ENCODE measurements around the gene MYH9. TPM values are rescaled to one million over a fixed set of nuclear protein-coding genes. Genes with fewer than 3 reads are reported as not detected.
A peak's percentile ranks its signal among the peaks of the same experiment; 100 is the strongest.

The MYH9 gene
- total RNA-seq, 4 donors from 2014 or later = 284 to 323 (median 294) TPM

- 70% methylated on average over 12 of the region's 12 CpGs for WGBS
- DNase-seq (ENCODE audit: low spot score in 2 of 2) = no peak
- Histone ChIP-seq H3K4me1 (peaks cover 38% of the 10 kb centered on the region), H3K36me3 (peaks cover 8% of the 10 kb centered on the region), H3K27ac (peak overlapping the region; percentile 84), H3K4me3 (peak overlapping the region; percentile 60), H3K27me3 (no peaks in the 10 kb centered on the region), H3K9me3 (no peaks in the 10 kb centered on the region)
- no peak for TF ChIP-seq POLR2AphosphoS5 (IDR thresholded peaks at IDR 0.05)
- TF ChIP-seq CTCF (IDR thresholded peaks at IDR 0.05) = no peak
- TF ChIP-seq POLR2A (IDR thresholded peaks at IDR 0.05) = no peak
- no peak for TF ChIP-seq EP300 (IDR thresholded peaks at IDR 0.05)
Observed at GRCh38 chr22:36237462-36238372, 150.1 kb downstream of the MYH9 start.

- DNase-seq (ENCODE audit: low spot score in 2 of 2) = no peak
- peaks cover 38% of the 10 kb centered on the region for H3K4me1 ChIP-seq
- 84% methylated on average over 14 of the region's 14 CpGs for WGBS
- H3K27ac ChIP-seq = no peak overlapping the region
- no peaks in the 10 kb centered on the region for H3K27me3 ChIP-seq
- peaks cover 17% of the 10 kb centered on the region for H3K36me3 ChIP-seq
- peak overlapping the region; percentile 60 for H3K4me3 ChIP-seq
- TF ChIP-seq POLR2A (IDR thresholded peaks at IDR 0.05) (no peak), CTCF (IDR thresholded peaks at IDR 0.05) (no peak)
- H3K9me3 ChIP-seq = no peaks in the 10 kb centered on the region
Observed at GRCh38 chr22:36236388-36237319, 151.1 kb downstream of the MYH9 start.

DNA sequence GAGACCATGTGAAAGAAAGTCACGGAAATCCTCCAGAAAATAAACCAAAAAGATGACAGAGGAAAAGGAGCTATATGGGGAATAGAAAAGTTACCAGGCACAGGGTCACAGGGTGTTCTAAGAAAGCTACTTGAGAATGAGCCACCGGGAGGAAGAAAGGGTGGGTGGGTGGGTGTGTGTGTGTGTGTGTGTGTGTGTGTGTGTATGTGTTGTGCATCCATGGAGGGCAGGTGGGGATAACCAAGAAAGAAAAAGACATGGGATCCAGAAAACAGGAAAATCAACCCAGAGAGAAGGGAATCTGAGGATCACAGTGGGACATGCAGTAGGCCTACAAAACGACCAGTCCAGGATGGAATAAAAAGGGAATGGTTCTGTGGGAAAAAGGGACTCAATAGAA is 152.2 kb downstream of the MYH9 start:
- H3K36me3 ChIP-seq = peaks cover 27% of the 10 kb centered on the region
- no peaks in the 10 kb centered on the region for H3K27me3 ChIP-seq
- no peak for DNase-seq (ENCODE audit: low spot score in 2 of 2)
- 86% methylated on average over 3 of the region's 3 CpGs for WGBS
- no peak for TF ChIP-seq POLR2AphosphoS5 (IDR thresholded peaks at IDR 0.05)
- no peak for TF ChIP-seq CTCF (IDR thresholded peaks at IDR 0.05)
- TF ChIP-seq EP300 (IDR thresholded peaks at IDR 0.05) = no peak
- no peak for TF ChIP-seq POLR2A (IDR thresholded peaks at IDR 0.05)
- H3K4me3 ChIP-seq = no peak overlapping the region
- H3K9me3 ChIP-seq = no peaks in the 10 kb centered on the region
- no peak overlapping the region for H3K27ac ChIP-seq
- peaks cover 38% of the 10 kb centered on the region for H3K4me1 ChIP-seq

- H3K9me3 ChIP-seq = no peaks in the 10 kb centered on the region
- H3K4me3 ChIP-seq = no peak overlapping the region
- no peak for DNase-seq (ENCODE audit: low spot score in 2 of 2)
- WGBS = 37% methylated on average over 2 of the region's 2 CpGs
- H3K4me1 ChIP-seq = peaks cover 37% of the 10 kb centered on the region
- no peak overlapping the region for H3K27ac ChIP-seq
- no peaks in the 10 kb centered on the region for H3K27me3 ChIP-seq
- TF ChIP-seq CTCF (IDR thresholded peaks at IDR 0.05) = no peak
- TF ChIP-seq EP300 (IDR thresholded peaks at IDR 0.05) = no peak
- TF ChIP-seq POLR2A (IDR thresholded peaks at IDR 0.05) = no peak
- no peak for TF ChIP-seq POLR2AphosphoS5 (IDR thresholded peaks at IDR 0.05)
- H3K36me3 ChIP-seq = peaks cover 34% of the 10 kb centered on the region
Observed at GRCh38 chr22:36234919-36235318, 152.8 kb downstream of the MYH9 start.

DNA sequence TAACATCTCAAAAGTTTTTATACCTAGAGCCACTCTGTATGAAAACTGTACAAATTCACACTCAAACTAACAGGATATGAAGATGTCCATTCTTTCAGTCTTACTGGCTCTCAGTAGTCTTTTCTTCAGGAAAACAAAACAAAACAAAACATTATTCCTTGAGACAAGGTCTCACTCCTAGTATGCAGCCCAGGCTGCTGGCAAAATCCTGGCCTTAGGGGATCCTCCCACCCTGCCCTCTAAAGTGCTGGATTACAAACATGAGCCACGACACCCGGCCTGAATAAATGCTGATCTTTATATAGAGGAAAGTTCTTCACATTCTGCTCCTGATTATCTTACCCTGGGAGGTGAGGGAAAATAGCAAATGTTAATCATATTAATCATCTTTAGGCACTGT is 153.6 kb downstream of the MYH9 start:
- no peak overlapping the region for H3K4me3 ChIP-seq
- no peaks in the 10 kb centered on the region for H3K9me3 ChIP-seq
- peaks cover 41% of the 10 kb centered on the region for H3K36me3 ChIP-seq
- DNase-seq (ENCODE audit: low spot score in 2 of 2) = no peak
- peaks cover 33% of the 10 kb centered on the region for H3K4me1 ChIP-seq
- no peak overlapping the region for H3K27ac ChIP-seq
- no peak for TF ChIP-seq EP300 (IDR thresholded peaks at IDR 0.05)
- TF ChIP-seq POLR2AphosphoS5 (IDR thresholded peaks at IDR 0.05) = no peak
- no peak for TF ChIP-seq POLR2A (IDR thresholded peaks at IDR 0.05)
- no peaks in the 10 kb centered on the region for H3K27me3 ChIP-seq
- 58% methylated on average over 2 of the region's 2 CpGs for WGBS
